ENCODE measurements around the gene MYOM1.

Gene MYOM1

GRCh38 chr18:3114451-3114850, 105.3 kb downstream of the MYOM1 start:
- DNase-seq: no peak

- DNase-seq: no peak
These were observed 105.7 kb downstream of the MYOM1 start for GRCh38 chr18:3114026-3114425.

GRCh38 chr18:3111523-3112240, 108.1 kb downstream of the MYOM1 start:
- no peak for DNase-seq

- DNase-seq: no peak
These were observed 109.6 kb downstream of the MYOM1 start for GRCh38 chr18:3110034-3110752.

- DNase-seq: no peak
These were observed 112.0 kb downstream of the MYOM1 start for GRCh38 chr18:3107740-3108151.

- DNase-seq: no peak
These were observed 115.3 kb downstream of the MYOM1 start for GRCh38 chr18:3104190-3105054.

GRCh38 chr18:3103576-3103975, 116.2 kb downstream of the MYOM1 start:
- DNase-seq: no peak

- no peak for DNase-seq
These were observed 116.8 kb downstream of the MYOM1 start for GRCh38 chr18:3102983-3103382.

GRCh38 chr18:3100498-3101132, 119.2 kb downstream of the MYOM1 start:
- no peak for DNase-seq

- DNase-seq: no peak
These were observed 120.4 kb downstream of the MYOM1 start for GRCh38 chr18:3099327-3099726.

- DNase-seq: peak in 2 of 5 donors; percentile 1 to 20
These were observed 122.7 kb downstream of the MYOM1 start for GRCh38 chr18:3097082-3097481.

- no peak for DNase-seq
These were observed 123.8 kb downstream of the MYOM1 start for GRCh38 chr18:3095921-3096320.

GRCh38 chr18:3094338-3094684, 125.5 kb downstream of the MYOM1 start:
- no peak for DNase-seq

GRCh38 chr18:3093624-3094337, 126.0 kb downstream of the MYOM1 start:
- DNase-seq: no peak

- no peak for DNase-seq
These were observed 127.0 kb downstream of the MYOM1 start for GRCh38 chr18:3092727-3093126.

GRCh38 chr18:3089579-3089978, 130.2 kb downstream of the MYOM1 start:
- no peak for DNase-seq

- no peak for DNase-seq
These were observed 131.3 kb downstream of the MYOM1 start for GRCh38 chr18:3088449-3088848.

GRCh38 chr18:3086871-3087270, 132.9 kb downstream of the MYOM1 start:
- DNase-seq: no peak

- DNase-seq: no peak
These were observed 134.2 kb downstream of the MYOM1 start for GRCh38 chr18:3085612-3086011.

GRCh38 chr18:3084206-3084605, 135.6 kb downstream of the MYOM1 start:
- no peak for DNase-seq

- DNase-seq: no peak
These were observed 136.0 kb downstream of the MYOM1 start for GRCh38 chr18:3083766-3084165.

- DNase-seq: no peak
These were observed 138.2 kb downstream of the MYOM1 start for GRCh38 chr18:3081584-3081991.

All from T-helper 1 cell (primary cell).